ENCODE data around the gene IL12A.

IL12A gene

DNA sequence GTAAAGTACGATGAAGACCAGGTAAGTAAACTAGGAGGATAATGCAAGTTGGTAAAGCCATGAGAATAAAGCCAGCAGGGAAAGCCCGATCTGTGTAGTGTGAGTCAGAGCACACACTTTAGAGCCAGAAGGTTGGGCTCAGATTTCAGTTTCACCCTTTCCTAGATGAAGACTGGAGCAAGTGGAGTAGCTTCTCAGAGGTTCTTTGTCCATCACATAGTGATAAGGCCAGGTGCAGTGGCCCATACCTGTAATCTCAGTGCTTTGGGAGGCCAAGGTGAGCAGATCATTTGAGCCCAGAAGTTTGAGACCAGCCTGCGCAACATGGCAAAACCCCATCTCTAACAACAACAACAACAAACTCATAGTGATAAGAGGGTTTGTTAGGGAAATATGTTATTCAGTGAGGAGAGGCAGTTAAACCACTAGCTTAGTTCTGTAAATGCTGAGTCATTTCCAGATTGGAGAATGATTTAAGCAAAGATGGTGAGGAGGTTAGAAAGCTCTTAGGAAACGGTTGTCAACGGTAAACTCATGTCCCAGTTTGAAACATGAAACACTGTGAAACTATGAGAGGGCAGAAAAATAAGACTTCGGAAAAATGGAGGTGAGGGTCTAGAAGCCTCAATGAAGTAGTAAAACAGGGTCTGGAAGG, 39.0 kb downstream of the IL12A start:
- DNase-seq = peak; percentile 6 to 10
- TF ChIP-seq POLR2A (IDR thresholded peaks at IDR 0.05; ENCODE audit: low read length) = no peak
- TF ChIP-seq GATA1 (IDR thresholded peaks at IDR 0.05; ENCODE audit: low read depth, low read length) = no peak

DNA sequence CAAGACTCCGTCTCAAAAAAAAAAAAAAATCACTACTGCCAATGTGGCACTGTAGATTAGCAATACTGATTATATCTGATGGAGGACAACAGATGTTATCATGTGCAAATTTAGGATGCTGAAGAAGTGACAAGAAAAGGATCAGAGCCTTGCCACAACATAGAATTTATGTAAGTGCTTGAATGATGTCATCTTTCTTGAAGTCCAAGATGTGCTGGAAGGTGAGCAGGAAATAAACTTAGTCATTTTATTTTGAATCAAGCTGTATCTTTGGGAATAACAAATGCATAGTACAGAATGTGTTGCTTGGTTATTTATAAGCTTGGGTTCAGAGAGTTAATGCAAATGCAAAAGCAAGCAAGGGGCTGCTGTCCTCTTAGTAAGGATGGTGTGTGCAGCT, 47.1 kb downstream of the IL12A start:
- no peak for TF ChIP-seq GATA1 (IDR thresholded peaks at IDR 0.05; ENCODE audit: low read depth, low read length)
- no peak for DNase-seq

- peak in 1 of 2 experiments; percentile 10 for DNase-seq
These were observed 50.4 kb downstream of the IL12A start for GRCh38 chr3:160038862-160039562.

GRCh38 chr3:160040181-160040580, 51.5 kb downstream of the IL12A start:
- no peak for DNase-seq
- no peak for TF ChIP-seq POLR2A (IDR thresholded peaks at IDR 0.05; ENCODE audit: low read length)

More at GRCh38 chr3:160038862-160039562, 50.4 kb downstream of the IL12A start:
- no peak for TF ChIP-seq POLR2A (IDR thresholded peaks at IDR 0.05; ENCODE audit: low read length)

GRCh38 chr3:160041465-160041864, 52.8 kb downstream of the IL12A start:
- no peak for TF ChIP-seq POLR2A (IDR thresholded peaks at IDR 0.05; ENCODE audit: low read length)
- TF ChIP-seq GATA1 (IDR thresholded peaks at IDR 0.05; ENCODE audit: low read depth, low read length) = no peak
- DNase-seq = no peak

- no peak for TF ChIP-seq GATA1 (IDR thresholded peaks at IDR 0.05; ENCODE audit: low read depth, low read length)
- TF ChIP-seq POLR2A (IDR thresholded peaks at IDR 0.05; ENCODE audit: low read length) = no peak
- DNase-seq = no peak
These were observed 55.5 kb downstream of the IL12A start for GRCh38 chr3:160044121-160044520.

Measured in erythroblast (primary cell).